Psoas muscle (tissue), 8 donors: ENCODE results near the gene CLEC2D. TPM values are rescaled to one million over a fixed set of nuclear protein-coding genes. Genes with fewer than 3 reads are reported as not detected.
A peak's percentile ranks its signal among the peaks of the same experiment; 100 is the strongest.
"Not testable (repeated sequence)": the region's sequence is repeated elsewhere in the genome, so short reads cannot be mapped to it uniquely, and the experiment has no call there.

ENCODE experiments used
- ATAC-seq, 4 donors: fragments of 200-7000 bp; cut with Tn5 transposase; one replicate each; pipeline ENCODE4 v1.9.1; 2020; ENCODE audit warnings: moderate library complexity in 3 of 4, mild to moderate bottlenecking in 2 of 4
- DNase-seq, 2 donors: peaks; one replicate each; pipeline ENCODE4 v3.0.0-alpha.2; 2020
- H3K27ac ChIP-seq: fragments of 200-600 bp; one replicate; pipeline ENCODE4 v1.8.0; 2022
- H3K27me3 ChIP-seq, 3 donors: fragments of 200-600 bp in 1 of 3; one replicate each; pipeline versions ENCODE4 v1.6.1 to v1.8.0; 2013 to 2022; ENCODE audit warnings: low read length in 2 of 3, mild to moderate bottlenecking in 2 of 3, moderate library complexity in 1 of 3; ENCODE audit not compliant: insufficient read depth in 3 of 3
- H3K36me3 ChIP-seq, 2 donors: fragments of 200-600 bp in 1 of 2; one replicate each; pipeline versions ENCODE4 v1.6.1 to v1.8.0; 2013 to 2022; ENCODE audit warnings: low read depth in 1 of 2, mild to moderate bottlenecking in 1 of 2, moderate library complexity in 1 of 2; ENCODE audit not compliant: insufficient read depth in 1 of 2
- H3K4me1 ChIP-seq: fragments of 200-600 bp; one replicate; pipeline ENCODE4 v1.8.0; 2022
- H3K4me3 ChIP-seq: fragments of 200-600 bp; one replicate; pipeline ENCODE4 v1.8.0; 2022; ENCODE audit warnings: mild to moderate bottlenecking
- H3K9me3 ChIP-seq: fragments of 200-600 bp; one replicate; pipeline ENCODE4 v1.8.0; 2022
- WGBS, 3 donors: extraction: QIAGEN DNeasy Blood & Tissue Kit; methylation state at CpG; one replicate each; pipeline versions ENCODE4 v1.1.6 to v1.1.7; 2013; 5-methylcytosine and 5-hydroxymethylcytosine counted together
- intact Hi-C, 2 donors: fragments of 100-400 bp; cut with DNase I; formaldehyde crosslinking; loops; one replicate each; pipeline versions ENCODE4 v1.11.0 to v1.14.2; 2022
- polyA plus RNA-seq, 3 donors: library from polyadenylated mRNA; stranded (reverse); fragments of 200-250 nt; gene quantifications; one replicate each; pipeline ENCODE4 v1.2.3, GENCODE V29; 2013
- total RNA-seq, 4 donors: library from RNA; stranded (reverse); fragmentation: NEBNext Ultra II Directional in 2 of 4; extraction: Animal tissue kit (Norgen Biotek cat#: 25700) in 2 of 4; gene quantifications; one replicate each; pipeline versions ENCODE4 v1.2.1 to v1.2.4, GENCODE V29; 2021 to 2023
- TF ChIP-seq, protein P1 (sequence below): fragments of 200-600 bp; IDR thresholded peaks from one replicate; pipeline ENCODE4 v1.8.0; 2022; ENCODE audit warnings: antibody characterized with exemption
- donor health status: healthy with polysubstance abuse.
- donor health status: DM: no; HTN: no; CAD: no; lungs with moderate emphysema.
- donor health status: Bipolar disorder and iron deficiency.
- donor health status: healthy.
- donor health status: DM: yes; HTN: yes; CAD: no.
- donor health status: DM: no; HTN: no; CAD: no.
- donor health status: DM: no; HTN: no; CAD: no.
- donor health status: DM: yes; HTN: yes; CAD: no.

Gene CLEC2D
- total and polyA plus RNA-seq, 7 donors: 0.42 to 2.5 (median 0.97) TPM

DNA sequence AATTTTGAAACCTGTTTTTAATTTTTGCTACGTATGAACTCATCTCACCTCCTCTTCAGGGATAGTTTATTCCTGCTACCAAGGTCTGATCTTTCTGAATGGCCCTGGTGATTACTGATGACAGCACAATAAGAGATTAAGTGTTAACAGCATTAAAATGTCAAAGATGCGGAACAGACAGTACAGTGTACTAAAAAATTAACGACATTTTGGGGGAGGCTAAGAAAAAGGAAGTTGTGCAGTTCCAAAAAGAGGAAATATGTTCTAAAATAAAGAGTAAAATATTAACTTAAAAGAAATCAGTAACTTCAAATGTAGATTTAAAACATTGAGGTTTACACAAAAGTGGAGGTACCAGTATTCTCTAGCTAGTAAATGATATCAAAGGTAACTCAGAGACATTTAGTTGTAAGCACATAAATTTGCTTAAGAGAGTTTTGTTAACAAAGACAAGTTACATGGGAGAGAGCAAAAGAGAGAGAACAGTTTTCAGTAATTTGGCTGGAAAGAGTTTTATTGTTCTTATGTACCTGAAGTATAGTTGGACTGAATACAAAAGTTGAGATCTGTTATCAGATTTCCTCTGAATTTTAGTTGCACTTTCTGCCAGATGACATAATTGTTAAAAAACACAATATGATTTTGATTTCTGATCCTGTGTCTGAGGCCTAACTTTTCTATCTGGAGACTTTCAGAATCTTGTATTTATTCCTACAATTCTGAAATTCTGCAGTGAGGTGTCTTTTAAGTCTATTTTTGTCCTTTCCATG is 67.6 kb downstream of the CLEC2D start:
- DNase-seq (no peak), ATAC-seq (no peak)
- Histone ChIP-seq H3K27ac (peak overlapping the region; percentile 6), H3K4me3 (no peak overlapping the region), H3K4me1 (no peaks in the 10 kb centered on the region), H3K9me3 (no peaks in the 10 kb centered on the region), H3K27me3 (no peaks in the 10 kb centered on the region), H3K36me3 (no peaks in the 10 kb centered on the region)
- TF ChIP-seq, protein P1, sequence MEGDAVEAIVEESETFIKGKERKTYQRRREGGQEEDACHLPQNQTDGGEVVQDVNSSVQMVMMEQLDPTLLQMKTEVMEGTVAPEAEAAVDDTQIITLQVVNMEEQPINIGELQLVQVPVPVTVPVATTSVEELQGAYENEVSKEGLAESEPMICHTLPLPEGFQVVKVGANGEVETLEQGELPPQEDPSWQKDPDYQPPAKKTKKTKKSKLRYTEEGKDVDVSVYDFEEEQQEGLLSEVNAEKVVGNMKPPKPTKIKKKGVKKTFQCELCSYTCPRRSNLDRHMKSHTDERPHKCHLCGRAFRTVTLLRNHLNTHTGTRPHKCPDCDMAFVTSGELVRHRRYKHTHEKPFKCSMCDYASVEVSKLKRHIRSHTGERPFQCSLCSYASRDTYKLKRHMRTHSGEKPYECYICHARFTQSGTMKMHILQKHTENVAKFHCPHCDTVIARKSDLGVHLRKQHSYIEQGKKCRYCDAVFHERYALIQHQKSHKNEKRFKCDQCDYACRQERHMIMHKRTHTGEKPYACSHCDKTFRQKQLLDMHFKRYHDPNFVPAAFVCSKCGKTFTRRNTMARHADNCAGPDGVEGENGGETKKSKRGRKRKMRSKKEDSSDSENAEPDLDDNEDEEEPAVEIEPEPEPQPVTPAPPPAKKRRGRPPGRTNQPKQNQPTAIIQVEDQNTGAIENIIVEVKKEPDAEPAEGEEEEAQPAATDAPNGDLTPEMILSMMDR: no peak
- intact Hi-C loops: no loop called here
- 15 to 37% (median 31%) methylated on average over 3 of the region's 3 CpGs for WGBS, 3 donors

DNA sequence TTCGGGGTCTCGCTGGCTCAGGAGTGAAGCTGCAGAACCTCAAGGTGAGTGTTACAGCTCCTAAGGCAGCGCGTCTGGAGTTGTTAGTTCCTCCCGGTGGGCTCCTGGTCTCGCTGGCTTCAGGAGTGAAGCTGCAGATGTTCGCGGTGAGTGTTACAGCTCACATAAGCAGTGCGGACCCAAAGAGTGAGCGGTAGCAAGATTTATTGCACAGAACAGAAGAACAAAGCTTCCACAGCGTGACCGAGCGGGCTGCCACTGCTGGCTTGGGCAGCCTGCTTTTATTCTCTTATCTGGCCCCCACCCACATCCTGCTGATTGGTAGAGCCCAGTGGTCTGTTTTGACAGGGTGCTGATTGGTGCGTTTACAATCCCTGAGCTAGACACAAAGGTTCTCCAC is 69.4 kb downstream of the CLEC2D start:
- H3K9me3 ChIP-seq, H3K27ac ChIP-seq, ATAC-seq, H3K27me3 ChIP-seq, H3K4me3 ChIP-seq, DNase-seq, intact Hi-C loops, H3K36me3 ChIP-seq, H3K4me1 ChIP-seq: not testable (repeated sequence)
- 75 to 80% (median 80%) methylated on average over 13 to 14 of the region's 14 CpGs for WGBS, 3 donors

DNA sequence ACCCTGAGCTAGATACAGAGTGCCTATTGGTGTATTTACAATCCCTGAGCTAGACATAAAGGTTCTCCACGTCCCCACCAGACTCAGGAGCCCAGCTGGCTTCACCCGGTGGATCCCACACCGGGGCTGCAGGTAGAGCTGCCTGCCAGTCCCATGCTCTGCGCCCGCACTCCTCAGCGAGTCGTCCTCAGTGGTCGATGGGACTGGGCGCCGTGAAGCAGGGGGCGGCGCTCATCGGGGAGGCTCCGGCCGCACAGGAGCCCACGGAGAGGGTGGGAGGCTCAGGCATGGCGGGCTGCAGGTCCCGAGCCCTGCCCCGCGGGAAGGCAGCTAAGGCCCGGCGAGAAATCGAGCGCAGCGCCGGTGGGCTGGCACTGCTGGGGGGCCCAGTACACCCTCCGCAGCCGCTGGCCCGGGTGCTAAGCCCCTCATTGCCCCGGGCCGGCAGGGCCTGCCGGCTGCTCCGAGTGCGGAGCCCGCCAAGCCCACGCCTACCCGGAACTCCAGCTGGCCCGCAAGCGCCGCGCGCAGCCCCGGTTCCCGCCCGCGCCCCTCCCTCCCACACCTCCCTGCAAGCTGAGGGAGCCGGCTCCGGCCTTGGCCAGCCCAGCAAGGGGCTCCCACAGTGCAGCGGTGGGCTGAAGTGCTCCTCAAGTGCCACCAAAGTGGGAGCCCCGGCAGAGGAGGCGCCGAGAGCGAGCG is 70.0 kb downstream of the CLEC2D start:
- peak overlapping the region; percentile 42 for H3K4me3 ChIP-seq
- H3K4me1 ChIP-seq, ATAC-seq, H3K36me3 ChIP-seq, H3K9me3 ChIP-seq, intact Hi-C loops, H3K27me3 ChIP-seq, H3K27ac ChIP-seq: not testable (repeated sequence)
- DNase-seq: peak in 1 of 2 donors; percentile 63
- WGBS, 3 donors: 69 to 77% (median 73%) methylated on average over 44 to 54 of the region's 54 CpGs

DNA sequence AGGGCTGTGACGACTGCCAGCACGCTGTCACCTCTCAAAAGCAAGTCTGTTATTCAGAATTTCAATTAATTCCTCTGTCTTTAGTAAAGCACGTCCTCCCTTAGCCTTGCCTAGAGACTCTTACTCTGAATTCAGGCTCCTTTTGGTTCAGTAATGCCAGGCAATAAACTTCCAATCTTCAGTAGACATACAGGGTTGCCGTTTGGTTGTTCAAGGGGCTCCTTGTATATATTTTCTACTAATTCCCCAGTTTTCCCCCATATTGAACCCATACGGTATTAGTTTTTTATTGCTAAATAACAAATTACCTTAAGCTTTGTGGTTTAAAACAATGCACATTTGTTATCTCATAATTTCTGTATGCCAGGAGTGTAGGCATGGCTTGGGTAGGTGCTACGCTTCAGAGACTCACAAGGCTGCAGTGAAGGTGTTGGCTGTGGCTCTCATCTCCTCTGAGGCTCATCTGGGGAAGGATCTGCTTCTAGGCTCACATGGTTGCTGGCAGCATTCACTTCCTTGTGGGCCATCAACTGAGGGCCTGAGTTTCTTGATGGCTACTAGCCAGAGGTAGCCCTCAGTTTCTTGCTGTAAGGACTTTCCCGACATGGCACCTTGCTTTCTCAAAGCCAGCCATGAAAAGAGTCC is 70.7 kb downstream of the CLEC2D start:
- Histone ChIP-seq H3K4me1 (no peaks in the 10 kb centered on the region), H3K9me3 (no peaks in the 10 kb centered on the region), H3K27me3 (no peaks in the 10 kb centered on the region), H3K36me3 (no peaks in the 10 kb centered on the region), H3K4me3 (peak overlapping the region; percentile 42), H3K27ac (no peak overlapping the region)
- no peak for ATAC-seq
- DNase-seq: no peak
- TF ChIP-seq, protein P1: no peak
- intact Hi-C loops: no loop called here
- 76 to 81% (median 80%) methylated on average over 7 of the region's 7 CpGs for WGBS, 3 donors

DNA sequence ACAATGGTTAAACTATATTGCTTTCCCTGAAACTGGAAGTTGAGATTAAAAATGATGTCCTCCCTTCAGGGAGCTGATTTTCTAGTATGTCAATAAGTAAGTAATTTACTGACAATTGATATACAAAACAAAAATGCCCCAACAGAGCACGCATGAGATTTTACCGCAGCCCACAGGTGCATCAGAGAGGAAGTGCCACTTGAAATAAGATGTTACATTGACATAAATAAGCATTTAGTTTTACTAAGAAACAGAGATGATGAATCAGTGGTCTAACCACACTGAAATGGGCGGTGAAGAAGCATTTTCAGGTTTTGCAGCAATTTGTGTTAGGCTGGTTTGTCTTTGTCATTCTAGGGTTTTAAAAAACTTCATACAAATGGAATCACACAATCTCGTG is 72.2 kb downstream of the CLEC2D start:
- WGBS, 3 donors: 83 to 88% (median 84%) methylated on average over 4 of the region's 4 CpGs
- DNase-seq (no peak), ATAC-seq (no peak)
- TF ChIP-seq, protein P1: no peak
- no peaks in the 10 kb centered on the region for H3K4me1 ChIP-seq
- no peak overlapping the region for H3K27ac ChIP-seq
- H3K36me3 ChIP-seq: no peaks in the 10 kb centered on the region
- intact Hi-C loops: no loop called here
- H3K27me3 ChIP-seq: no peaks in the 10 kb centered on the region
- H3K9me3 ChIP-seq: no peaks in the 10 kb centered on the region
- H3K4me3 ChIP-seq: no peak overlapping the region
